Measurements from ENCODE around the gene MUC6.

DNA sequence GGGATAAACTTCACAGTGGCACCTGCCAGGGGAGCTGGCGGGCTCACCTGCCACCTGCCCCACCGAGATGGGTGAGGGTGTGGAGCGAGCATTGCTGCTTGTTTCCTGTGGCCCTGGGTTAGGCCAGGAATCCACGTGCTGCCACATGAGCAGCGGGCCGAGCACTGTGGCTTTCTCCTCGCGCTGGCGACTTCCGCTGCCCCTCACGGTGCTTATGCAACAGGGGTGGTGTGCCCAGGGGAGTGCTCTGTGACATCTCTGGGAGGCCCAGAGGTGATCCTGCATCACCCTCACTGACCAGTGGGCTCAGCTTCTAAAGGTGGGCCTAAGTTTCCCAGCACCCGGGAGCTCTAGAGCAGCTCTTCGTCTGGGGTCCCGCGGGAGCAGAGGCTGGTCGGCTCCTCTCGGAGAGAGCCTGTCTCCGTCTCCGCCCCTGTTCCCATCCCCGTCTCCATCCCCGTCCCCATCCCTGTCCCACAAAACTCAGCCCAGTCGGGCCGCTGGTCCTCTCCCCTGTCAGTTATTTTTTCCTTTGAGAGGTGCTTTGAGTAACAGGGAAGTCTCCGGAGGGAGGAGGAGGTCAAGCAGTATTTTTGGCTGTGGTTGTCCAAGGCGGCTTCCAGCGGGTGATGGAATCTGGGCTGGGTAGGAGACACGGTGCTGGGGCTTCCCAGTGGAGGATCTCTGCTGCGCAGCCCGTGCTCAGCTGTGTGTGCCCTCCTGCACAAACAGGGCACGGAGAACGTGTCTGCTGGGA lies 68.3 kb downstream of the MUC6 start:
- TF ChIP-seq, protein P1, sequence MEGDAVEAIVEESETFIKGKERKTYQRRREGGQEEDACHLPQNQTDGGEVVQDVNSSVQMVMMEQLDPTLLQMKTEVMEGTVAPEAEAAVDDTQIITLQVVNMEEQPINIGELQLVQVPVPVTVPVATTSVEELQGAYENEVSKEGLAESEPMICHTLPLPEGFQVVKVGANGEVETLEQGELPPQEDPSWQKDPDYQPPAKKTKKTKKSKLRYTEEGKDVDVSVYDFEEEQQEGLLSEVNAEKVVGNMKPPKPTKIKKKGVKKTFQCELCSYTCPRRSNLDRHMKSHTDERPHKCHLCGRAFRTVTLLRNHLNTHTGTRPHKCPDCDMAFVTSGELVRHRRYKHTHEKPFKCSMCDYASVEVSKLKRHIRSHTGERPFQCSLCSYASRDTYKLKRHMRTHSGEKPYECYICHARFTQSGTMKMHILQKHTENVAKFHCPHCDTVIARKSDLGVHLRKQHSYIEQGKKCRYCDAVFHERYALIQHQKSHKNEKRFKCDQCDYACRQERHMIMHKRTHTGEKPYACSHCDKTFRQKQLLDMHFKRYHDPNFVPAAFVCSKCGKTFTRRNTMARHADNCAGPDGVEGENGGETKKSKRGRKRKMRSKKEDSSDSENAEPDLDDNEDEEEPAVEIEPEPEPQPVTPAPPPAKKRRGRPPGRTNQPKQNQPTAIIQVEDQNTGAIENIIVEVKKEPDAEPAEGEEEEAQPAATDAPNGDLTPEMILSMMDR (IDR thresholded peaks at IDR 0.05 in 2 of 3, conservative IDR thresholded peaks at IDR 0.05 in 1 of 3; ENCODE audit: control insufficient read depth in 2 of 3, extremely low read depth in 1 of 3, insufficient read depth in 1 of 3, low read depth in 3 of 3, low read length in 3 of 3), result no peak
- TF ChIP-seq, protein P2, sequence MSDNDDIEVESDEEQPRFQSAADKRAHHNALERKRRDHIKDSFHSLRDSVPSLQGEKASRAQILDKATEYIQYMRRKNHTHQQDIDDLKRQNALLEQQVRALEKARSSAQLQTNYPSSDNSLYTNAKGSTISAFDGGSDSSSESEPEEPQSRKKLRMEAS (IDR thresholded peaks at IDR 0.05; ENCODE audit: low read depth, low read length), result no peak
- TF ChIP-seq POU2F2 (IDR thresholded peaks at IDR 0.05; ENCODE audit: borderline replicate concordance, low read depth, low read length), result no peak
- TF ChIP-seq SPI1 (IDR thresholded peaks at IDR 0.05; ENCODE audit: borderline replicate concordance, insufficient read depth, low read depth, low read length), result no peak
- TF ChIP-seq TARDBP (IDR thresholded peaks at IDR 0.05; ENCODE audit: borderline replicate concordance), result no peak
- TF ChIP-seq, protein P3, sequence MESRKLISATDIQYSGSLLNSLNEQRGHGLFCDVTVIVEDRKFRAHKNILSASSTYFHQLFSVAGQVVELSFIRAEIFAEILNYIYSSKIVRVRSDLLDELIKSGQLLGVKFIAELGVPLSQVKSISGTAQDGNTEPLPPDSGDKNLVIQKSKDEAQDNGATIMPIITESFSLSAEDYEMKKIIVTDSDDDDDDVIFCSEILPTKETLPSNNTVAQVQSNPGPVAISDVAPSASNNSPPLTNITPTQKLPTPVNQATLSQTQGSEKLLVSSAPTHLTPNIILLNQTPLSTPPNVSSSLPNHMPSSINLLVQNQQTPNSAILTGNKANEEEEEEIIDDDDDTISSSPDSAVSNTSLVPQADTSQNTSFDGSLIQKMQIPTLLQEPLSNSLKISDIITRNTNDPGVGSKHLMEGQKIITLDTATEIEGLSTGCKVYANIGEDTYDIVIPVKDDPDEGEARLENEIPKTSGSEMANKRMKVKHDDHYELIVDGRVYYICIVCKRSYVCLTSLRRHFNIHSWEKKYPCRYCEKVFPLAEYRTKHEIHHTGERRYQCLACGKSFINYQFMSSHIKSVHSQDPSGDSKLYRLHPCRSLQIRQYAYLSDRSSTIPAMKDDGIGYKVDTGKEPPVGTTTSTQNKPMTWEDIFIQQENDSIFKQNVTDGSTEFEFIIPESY (IDR thresholded peaks at IDR 0.05), result no peak
- no peak for TF ChIP-seq FOS (IDR thresholded peaks at IDR 0.05; ENCODE audit: borderline replicate concordance, extremely low read depth, insufficient read length)
- TF ChIP-seq, protein P4, sequence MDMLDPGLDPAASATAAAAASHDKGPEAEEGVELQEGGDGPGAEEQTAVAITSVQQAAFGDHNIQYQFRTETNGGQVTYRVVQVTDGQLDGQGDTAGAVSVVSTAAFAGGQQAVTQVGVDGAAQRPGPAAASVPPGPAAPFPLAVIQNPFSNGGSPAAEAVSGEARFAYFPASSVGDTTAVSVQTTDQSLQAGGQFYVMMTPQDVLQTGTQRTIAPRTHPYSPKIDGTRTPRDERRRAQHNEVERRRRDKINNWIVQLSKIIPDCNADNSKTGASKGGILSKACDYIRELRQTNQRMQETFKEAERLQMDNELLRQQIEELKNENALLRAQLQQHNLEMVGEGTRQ (IDR thresholded peaks at IDR 0.05; ENCODE audit: borderline replicate concordance, low read depth, low read length), result no peak
- no peak for TF ChIP-seq EGR1 (IDR thresholded peaks at IDR 0.05; ENCODE audit: borderline replicate concordance in 1 of 2, low read depth in 2 of 2, low read length in 2 of 2)
